ENCODE data around the gene LMNA. TPM values are rescaled to one million over a fixed set of nuclear protein-coding genes. Genes with fewer than 3 reads are reported as not detected.

Gene LMNA
- total and polyA plus RNA-seq, 10 of the 15 experiments (the other 5 are each of a cell fraction or from before 2014, with no cell fraction given): 0.42 to 334 (median 81.1) TPM

DNA sequence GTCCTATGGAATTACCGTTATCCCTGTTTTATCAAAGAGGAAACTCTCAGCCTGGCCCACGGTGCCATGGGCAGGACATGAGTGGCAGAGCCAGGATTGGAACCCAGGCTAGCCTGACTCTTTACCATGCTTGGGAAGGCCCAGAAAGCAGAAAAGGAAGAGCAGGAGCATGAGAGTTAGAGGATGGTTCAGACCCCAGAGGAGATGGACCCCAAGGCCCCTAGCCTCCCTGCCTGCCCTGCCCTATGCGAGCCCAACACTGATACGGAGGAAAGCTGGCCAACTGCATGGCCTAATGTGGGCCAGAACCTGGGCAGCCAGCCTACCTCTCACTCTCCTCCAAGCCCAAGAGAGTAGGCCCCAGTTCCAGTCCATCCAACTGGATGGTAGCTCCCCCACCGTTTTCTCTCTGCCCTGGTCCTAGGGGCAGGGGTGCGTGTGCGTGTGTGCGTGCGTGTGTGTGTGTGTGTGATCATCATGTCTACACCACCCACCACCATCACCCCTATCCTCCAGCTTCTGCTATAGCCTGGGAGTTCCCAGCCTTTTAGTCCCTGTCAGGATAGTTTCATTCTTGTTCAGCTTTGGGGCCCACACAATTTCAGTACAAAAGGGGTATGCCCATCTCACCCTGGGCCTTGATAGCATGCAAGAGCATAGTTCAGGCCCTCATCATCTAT, 16.9 kb upstream of the LMNA start (continued):
- TF ChIP-seq POLR2AphosphoS5 (IDR thresholded peaks at IDR 0.05; ENCODE audit: low read length) (peak; percentile 60), NRF1 (conservative IDR thresholded peaks at IDR 0.05; ENCODE audit: low read depth, low read length) (no peak), ZBED1 (IDR thresholded peaks at IDR 0.05; ENCODE audit: borderline replicate concordance) (peak; percentile 82; the same call in 1 of the 2 replicates), TBL1XR1 (IDR thresholded peaks at IDR 0.05; ENCODE audit: low read depth, low read length) (peak; percentile 65; the same call in 1 of the 2 replicates), IRF4 (IDR thresholded peaks at IDR 0.05; ENCODE audit: low read depth, low read length) (peak; percentile 74; the same call in 1 of the 2 replicates), BHLHE40 (IDR thresholded peaks at IDR 0.05; ENCODE audit: borderline replicate concordance in 1 of 2, low read depth in 2 of 2, low read length in 1 of 2) (peak; percentile 41 to 55; a peak in 2 of 4 replicates), HDAC2 (IDR thresholded peaks at IDR 0.05) (no peak), NFIC (IDR thresholded peaks at IDR 0.05; ENCODE audit: low read depth, low read length) (no peak), YY1 (IDR thresholded peaks at IDR 0.05; ENCODE audit: low read depth, low read length) (no peak; the same call in 1 of the 2 replicates), NR2C2 (IDR thresholded peaks at IDR 0.05; ENCODE audit: borderline replicate concordance, control insufficient read depth, insufficient read length, low read depth) (no peak), SPI1 (IDR thresholded peaks at IDR 0.05; ENCODE audit: borderline replicate concordance, insufficient read depth, low read depth, low read length) (no peak), GABPA (IDR thresholded peaks at IDR 0.05; ENCODE audit: low read depth) (no peak), RELA (IDR thresholded peaks at IDR 0.05; ENCODE audit: borderline replicate concordance, partially characterized antibody) (peak; percentile 90), SMC3 (IDR thresholded peaks at IDR 0.05; ENCODE audit: borderline replicate concordance, low read length) (no peak; the same call in 1 of the 2 replicates), CREM (IDR thresholded peaks at IDR 0.05; ENCODE audit: low read depth) (peak; percentile 83), ETV6 (conservative IDR thresholded peaks at IDR 0.05 in 1 of 2, IDR thresholded peaks at IDR 0.05 in 1 of 2; ENCODE audit: borderline replicate concordance in 1 of 2, low read depth in 1 of 2) (peak in 1 of 2 experiments; percentile 67; a peak in 1 of 4 replicates)
- TF ChIP-seq, protein P1, sequence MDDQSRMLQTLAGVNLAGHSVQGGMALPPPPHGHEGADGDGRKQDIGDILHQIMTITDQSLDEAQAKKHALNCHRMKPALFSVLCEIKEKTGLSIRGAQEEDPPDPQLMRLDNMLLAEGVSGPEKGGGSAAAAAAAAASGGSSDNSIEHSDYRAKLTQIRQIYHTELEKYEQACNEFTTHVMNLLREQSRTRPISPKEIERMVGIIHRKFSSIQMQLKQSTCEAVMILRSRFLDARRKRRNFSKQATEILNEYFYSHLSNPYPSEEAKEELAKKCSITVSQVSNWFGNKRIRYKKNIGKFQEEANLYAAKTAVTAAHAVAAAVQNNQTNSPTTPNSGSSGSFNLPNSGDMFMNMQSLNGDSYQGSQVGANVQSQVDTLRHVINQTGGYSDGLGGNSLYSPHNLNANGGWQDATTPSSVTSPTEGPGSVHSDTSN (IDR thresholded peaks at IDR 0.05; ENCODE audit: insufficient replicate concordance, low read depth, low read length): no peak
- TF ChIP-seq, protein P2, sequence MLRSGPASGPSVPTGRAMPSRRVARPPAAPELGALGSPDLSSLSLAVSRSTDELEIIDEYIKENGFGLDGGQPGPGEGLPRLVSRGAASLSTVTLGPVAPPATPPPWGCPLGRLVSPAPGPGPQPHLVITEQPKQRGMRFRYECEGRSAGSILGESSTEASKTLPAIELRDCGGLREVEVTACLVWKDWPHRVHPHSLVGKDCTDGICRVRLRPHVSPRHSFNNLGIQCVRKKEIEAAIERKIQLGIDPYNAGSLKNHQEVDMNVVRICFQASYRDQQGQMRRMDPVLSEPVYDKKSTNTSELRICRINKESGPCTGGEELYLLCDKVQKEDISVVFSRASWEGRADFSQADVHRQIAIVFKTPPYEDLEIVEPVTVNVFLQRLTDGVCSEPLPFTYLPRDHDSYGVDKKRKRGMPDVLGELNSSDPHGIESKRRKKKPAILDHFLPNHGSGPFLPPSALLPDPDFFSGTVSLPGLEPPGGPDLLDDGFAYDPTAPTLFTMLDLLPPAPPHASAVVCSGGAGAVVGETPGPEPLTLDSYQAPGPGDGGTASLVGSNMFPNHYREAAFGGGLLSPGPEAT (IDR thresholded peaks at IDR 0.05; ENCODE audit: low read depth): peak; percentile 83
- TF ChIP-seq, protein P3, sequence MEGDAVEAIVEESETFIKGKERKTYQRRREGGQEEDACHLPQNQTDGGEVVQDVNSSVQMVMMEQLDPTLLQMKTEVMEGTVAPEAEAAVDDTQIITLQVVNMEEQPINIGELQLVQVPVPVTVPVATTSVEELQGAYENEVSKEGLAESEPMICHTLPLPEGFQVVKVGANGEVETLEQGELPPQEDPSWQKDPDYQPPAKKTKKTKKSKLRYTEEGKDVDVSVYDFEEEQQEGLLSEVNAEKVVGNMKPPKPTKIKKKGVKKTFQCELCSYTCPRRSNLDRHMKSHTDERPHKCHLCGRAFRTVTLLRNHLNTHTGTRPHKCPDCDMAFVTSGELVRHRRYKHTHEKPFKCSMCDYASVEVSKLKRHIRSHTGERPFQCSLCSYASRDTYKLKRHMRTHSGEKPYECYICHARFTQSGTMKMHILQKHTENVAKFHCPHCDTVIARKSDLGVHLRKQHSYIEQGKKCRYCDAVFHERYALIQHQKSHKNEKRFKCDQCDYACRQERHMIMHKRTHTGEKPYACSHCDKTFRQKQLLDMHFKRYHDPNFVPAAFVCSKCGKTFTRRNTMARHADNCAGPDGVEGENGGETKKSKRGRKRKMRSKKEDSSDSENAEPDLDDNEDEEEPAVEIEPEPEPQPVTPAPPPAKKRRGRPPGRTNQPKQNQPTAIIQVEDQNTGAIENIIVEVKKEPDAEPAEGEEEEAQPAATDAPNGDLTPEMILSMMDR (IDR thresholded peaks at IDR 0.05 in 2 of 3, conservative IDR thresholded peaks at IDR 0.05 in 1 of 3; ENCODE audit: control insufficient read depth in 2 of 3, extremely low read depth in 1 of 3, insufficient read depth in 1 of 3, low read depth in 3 of 3, low read length in 3 of 3): no peak
- TF ChIP-seq, protein P4, sequence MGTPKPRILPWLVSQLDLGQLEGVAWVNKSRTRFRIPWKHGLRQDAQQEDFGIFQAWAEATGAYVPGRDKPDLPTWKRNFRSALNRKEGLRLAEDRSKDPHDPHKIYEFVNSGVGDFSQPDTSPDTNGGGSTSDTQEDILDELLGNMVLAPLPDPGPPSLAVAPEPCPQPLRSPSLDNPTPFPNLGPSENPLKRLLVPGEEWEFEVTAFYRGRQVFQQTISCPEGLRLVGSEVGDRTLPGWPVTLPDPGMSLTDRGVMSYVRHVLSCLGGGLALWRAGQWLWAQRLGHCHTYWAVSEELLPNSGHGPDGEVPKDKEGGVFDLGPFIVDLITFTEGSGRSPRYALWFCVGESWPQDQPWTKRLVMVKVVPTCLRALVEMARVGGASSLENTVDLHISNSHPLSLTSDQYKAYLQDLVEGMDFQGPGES (IDR thresholded peaks at IDR 0.05): no peak

All from GM12878 (cell line).